H1 (cell line): ENCODE measurements around the gene TRUB1. TPM values are rescaled to one million over a fixed set of nuclear protein-coding genes. Genes with fewer than 3 reads are reported as not detected.

Experiments
- CTCF ChIA-PET: fragments of 300-600 bp; sonication (Branson Sonifier 250); formaldehyde crosslinking; loops from one replicate; lab custom pipeline; 2021; ENCODE audit not compliant: partially characterized antibody; lab: Charles Lee
- POLR2A ChIA-PET: fragments of 300-600 bp; sonication (Branson Sonifier 250); formaldehyde crosslinking; loops from one replicate; lab custom pipeline; 2021; ENCODE audit warnings: inconsistent platforms; ENCODE audit not compliant: partially characterized antibody; lab: Charles Lee
- DNase-seq, 2 experiments: peaks; one replicate each; pipeline versions ENCODE4 v3.0.0 to v3.0.0-alpha.2; 2010 to 2022; ENCODE audit warnings: low spot score in 2 of 2, low read depth in 1 of 2, mixed read lengths in 1 of 2
- FAIRE-seq: peaks from 2 replicates; lab custom pipeline; 2011; peaks lifted over from hg19 to GRCh38; lab: Jason Lieb, UNC
- H2AFZ ChIP-seq: 2 replicates; pipeline ENCODE4 v1.8.1; 2012; ENCODE audit warnings: low read length, inconsistent platforms
- H2AK5ac ChIP-seq: 2 replicates; pipeline ENCODE4 v1.6.1; 2013; ENCODE audit warnings: low read depth, low read length
- H2BK120ac ChIP-seq: replicated peaks from 2 replicates; pipeline ENCODE3; 2013; ENCODE audit warnings: low read depth, low read length, inconsistent platforms
- H2BK12ac ChIP-seq: 2 replicates; pipeline ENCODE4 v1.6.1; 2013; ENCODE audit warnings: low read depth, low read length
- H2BK15ac ChIP-seq: 2 replicates; pipeline ENCODE4 v1.6.1; 2013; ENCODE audit warnings: low read length
- H2BK20ac ChIP-seq: 2 replicates; pipeline ENCODE4 v1.6.1; 2013; ENCODE audit warnings: low read length
- H2BK5ac ChIP-seq: 2 replicates; pipeline ENCODE4 v1.6.1; 2013; ENCODE audit warnings: low read depth, low read length
- H3K14ac ChIP-seq: 2 replicates; pipeline ENCODE4 v1.6.1; 2013; ENCODE audit warnings: inconsistent platforms; ENCODE audit not compliant: insufficient read length
- H3K18ac ChIP-seq: 2 replicates; pipeline ENCODE4 v1.6.1; 2013; ENCODE audit warnings: low read length; ENCODE audit errors: extremely low read depth
- H3K23ac ChIP-seq: 2 replicates; pipeline ENCODE4 v1.6.1; 2013; ENCODE audit warnings: inconsistent platforms; ENCODE audit not compliant: insufficient read length
- H3K23me2 ChIP-seq: 2 replicates; pipeline ENCODE4 v1.6.1; 2013; ENCODE audit warnings: low read depth, low read length
- H3K27ac ChIP-seq: 2 replicates; pipeline ENCODE4 v1.6.1; 2011; ENCODE audit warnings: low read depth, low read length, inconsistent platforms
- H3K27me3 ChIP-seq, 4 experiments: replicated peaks in 1 of 4; 1 replicate in 1 of 4; 2 replicates in 3 of 4; pipeline versions ENCODE4 v1.6.1 to v1.8.1; 2011 to 2013; ENCODE audit warnings: low read length in 3 of 4, mild to moderate bottlenecking in 3 of 4, inconsistent platforms in 2 of 4, mixed read lengths in 2 of 4, moderate library complexity in 1 of 4; ENCODE audit not compliant: control insufficient read depth in 3 of 4, insufficient read depth in 3 of 4; ENCODE audit errors: extremely low read depth in 1 of 4
- H3K36me3 ChIP-seq, 4 experiments: 2 replicates each; pipeline versions ENCODE4 v1.6.1 to v1.8.1; 2011 to 2013; ENCODE audit warnings: mild to moderate bottlenecking in 4 of 4, low read length in 3 of 4, moderate library complexity in 2 of 4, control low read depth in 1 of 4, inconsistent platforms in 1 of 4; ENCODE audit not compliant: insufficient read depth in 4 of 4, control insufficient read depth in 2 of 4
- H3K4ac ChIP-seq: replicated peaks from 2 replicates; pipeline ENCODE3; 2013; ENCODE audit warnings: low read length, low read depth, mixed read lengths, inconsistent platforms; ENCODE audit not compliant: insufficient read length
- H3K4me1 ChIP-seq, 4 experiments: replicated peaks in 1 of 4; 1 replicate in 1 of 4; 2 replicates in 3 of 4; pipeline versions ENCODE4 v1.6.1 to v1.8.1; 2011 to 2013; ENCODE audit warnings: low read length in 3 of 4, inconsistent platforms in 2 of 4, mixed read lengths in 1 of 4; ENCODE audit not compliant: insufficient read depth in 4 of 4, control insufficient read depth in 3 of 4
- H3K4me2 ChIP-seq, 2 experiments: 2 replicates each; pipeline versions ENCODE4 v1.6.1 to v1.8.1; 2011 to 2013; ENCODE audit warnings: low read depth in 2 of 2, low read length in 2 of 2, control low read depth in 1 of 2, inconsistent platforms in 1 of 2, mild to moderate bottlenecking in 1 of 2; ENCODE audit not compliant: insufficient read depth in 1 of 2
- H3K4me3 ChIP-seq, 4 experiments: fragments of 200-600, 300-600 bp in 1 of 4; sonication (generic), shearing (Covaris generic), sonication (Bioruptor Twin) in 1 of 4; 2 replicates each; pipeline versions ENCODE4 v1.5.1 to v1.8.1; 2011 to 2016; ENCODE audit warnings: low read length in 4 of 4, low read depth in 3 of 4, control low read depth in 2 of 4, inconsistent platforms in 2 of 4, mild to moderate bottlenecking in 2 of 4, mixed read lengths in 1 of 4, moderate library complexity in 1 of 4; ENCODE audit not compliant: insufficient read depth in 2 of 4; ENCODE audit errors: extremely low read depth in 1 of 4
- H3K56ac ChIP-seq: replicated peaks from 2 replicates; pipeline ENCODE3; 2013; ENCODE audit warnings: low read depth, mild to moderate bottlenecking, mixed read lengths, low read length, inconsistent platforms; ENCODE audit not compliant: insufficient read length
- H3K79me1 ChIP-seq: 2 replicates; pipeline ENCODE4 v1.6.1; 2013; ENCODE audit warnings: low read depth, low read length, control low read depth
- H3K79me2 ChIP-seq, 2 experiments: 2 replicates each; pipeline versions ENCODE4 v1.6.1 to v1.8.1; 2012 to 2013; ENCODE audit warnings: low read length in 2 of 2, mild to moderate bottlenecking in 2 of 2, inconsistent platforms in 1 of 2; ENCODE audit not compliant: insufficient read depth in 2 of 2, control insufficient read depth in 1 of 2
- H3K9ac ChIP-seq, 4 experiments: replicated peaks in 1 of 4; 1 replicate in 1 of 4; 2 replicates in 3 of 4; pipeline versions ENCODE4 v1.6.1 to v1.8.1; 2011 to 2013; ENCODE audit warnings: low read depth in 3 of 4, low read length in 3 of 4, control low read depth in 2 of 4, mild to moderate bottlenecking in 2 of 4, moderate library complexity in 2 of 4, inconsistent platforms in 1 of 4; ENCODE audit errors: extremely low read depth in 1 of 4
- H3K9me3 ChIP-seq, 2 experiments: 2 replicates each; pipeline versions ENCODE4 v1.6.1 to v1.8.1; 2012 to 2013; ENCODE audit warnings: mild to moderate bottlenecking in 2 of 2, moderate library complexity in 2 of 2, control low read depth in 1 of 2, inconsistent platforms in 1 of 2, low read depth in 1 of 2, low read length in 1 of 2, mixed read lengths in 1 of 2; ENCODE audit not compliant: insufficient read depth in 2 of 2
- H4K20me1 ChIP-seq, 2 experiments: replicated peaks in 1 of 2; 2 replicates each; pipeline versions ENCODE3 to v1.8.1; 2011 to 2013; ENCODE audit warnings: inconsistent platforms in 2 of 2, low read length in 2 of 2, mild to moderate bottlenecking in 1 of 2; ENCODE audit not compliant: insufficient read depth in 2 of 2, control insufficient read depth in 1 of 2
- H4K5ac ChIP-seq: 2 replicates; pipeline ENCODE4 v1.6.1; 2013; ENCODE audit warnings: low read length, low read depth, mixed read lengths, inconsistent platforms; ENCODE audit not compliant: insufficient read length
- H4K8ac ChIP-seq: 2 replicates; pipeline ENCODE4 v1.8.0; 2013; ENCODE audit warnings: mild to moderate bottlenecking, moderate library complexity, low read length, inconsistent platforms; ENCODE audit not compliant: insufficient read depth; ENCODE audit errors: extremely low read depth
- H4K91ac ChIP-seq: replicated peaks from 2 replicates; pipeline ENCODE3; 2013; ENCODE audit warnings: low read length, mixed read lengths, inconsistent platforms; ENCODE audit not compliant: insufficient read length
- ASH2L ChIP-seq: fragments of 200-600, 300-600 bp; sonication (generic); IDR thresholded peaks from one replicate; pipeline ENCODE4 v1.7.1; 2017; ENCODE audit warnings: low read length
- BACH1 ChIP-seq: IDR thresholded peaks from 2 replicates; pipeline ENCODE4 v1.6.1; 2012; ENCODE audit warnings: low read length, improper control_type of control experiment
- CBX8 ChIP-seq: fragments of 300-800, 300-1000 bp; sonication (generic); IDR thresholded peaks from 2 replicates; pipeline ENCODE4 v1.7.1; 2016; ENCODE audit warnings: low read depth, low read length, borderline replicate concordance
- CHD1 ChIP-seq: IDR thresholded peaks from 2 replicates; pipeline ENCODE4 v1.6.1; 2012; ENCODE audit warnings: low read depth, low read length, improper control_type of control experiment
- EP300 ChIP-seq, 2 experiments: IDR thresholded peaks; 1 replicate in 1 of 2; 2 replicates in 1 of 2; pipeline ENCODE4 v1.6.1; 2011 to 2012; ENCODE audit warnings: low read depth in 2 of 2, low read length in 2 of 2, mild to moderate bottlenecking in 2 of 2, borderline replicate concordance in 1 of 2, inconsistent platforms in 1 of 2, moderate library complexity in 1 of 2
- EZH2 ChIP-seq: fragments of 200-600 bp; sonication (generic); IDR thresholded peaks from 2 replicates; pipeline ENCODE4 v1.7.1; 2012; ENCODE audit warnings: low read depth, mild to moderate bottlenecking, moderate library complexity, low read length, inconsistent platforms; ENCODE audit not compliant: severe bottlenecking
- POU5F1 ChIP-seq: IDR thresholded peaks from 2 replicates; pipeline ENCODE4 v1.6.1; 2011; ENCODE audit warnings: low read depth, mild to moderate bottlenecking, low read length, moderate library complexity
- SRF ChIP-seq: IDR thresholded peaks from 2 replicates; pipeline ENCODE4 v1.6.1; 2011; ENCODE audit warnings: mild to moderate bottlenecking, low read depth, low read length, moderate library complexity
- TAF7 ChIP-seq: optimal IDR thresholded peaks from 2 replicates; pipeline ENCODE3; 2011; ENCODE audit warnings: low read depth, mild to moderate bottlenecking, inconsistent platforms, low read length, moderate library complexity, borderline replicate concordance
- TEAD4 ChIP-seq: IDR thresholded peaks from 2 replicates; pipeline ENCODE4 v1.6.1; 2012; ENCODE audit warnings: low read depth, low read length, inconsistent platforms, mixed read lengths
- WGBS, 2 experiments: shearing (Covaris generic) in 1 of 2; methylation state at CpG; one replicate each; pipeline versions ENCODE4 v1.1.6 to v1.1.7; 2013 to 2015; ENCODE audit warnings: low lambda C conversion rate in 2 of 2, mixed read lengths in 2 of 2, inconsistent platforms in 1 of 2, low coverage in 1 of 2, missing lambda C conversion rate in 1 of 2; ENCODE audit not compliant: insufficient replicate concordance in 2 of 2, insufficient coverage in 1 of 2, insufficient read length in 1 of 2; ENCODE audit errors: extremely low coverage in 1 of 2, missing lambda C conversion rate in 1 of 2; 5-methylcytosine and 5-hydroxymethylcytosine counted together
- polyA plus RNA-seq, 7 experiments: library from polyadenylated mRNA; depleted of rRNA in 3 of 7; stranded (reverse) in 5 of 7; unstranded in 2 of 7; fragments of >200 nt in 5 of 7; fragments of 200-250 nt in 2 of 7; gene quantifications; 1 replicate in 5 of 7; 2 replicates in 1 of 7; 4 replicates in 1 of 7; pipeline versions ENCODE4 v1.2.1 to v1.2.3, GENCODE V29; 2011 to 2013; ENCODE audit warnings: missing spikeins in 2 of 7, mixed read lengths in 2 of 7
- total RNA-seq: library from RNA; stranded (reverse); fragmentation: NEBNext Ultra II Directional; extraction: Animal tissue kit (Norgen Biotek cat#: 25700); gene quantifications from 2 replicates; pipeline ENCODE4 v1.2.1, GENCODE V29; 2021

TRUB1 gene
- total and polyA plus RNA-seq, 2 of the 8 experiments (the other 6 are each of a cell fraction or from before 2014, with no cell fraction given), result 6.3 to 22.2 TPM

DNA sequence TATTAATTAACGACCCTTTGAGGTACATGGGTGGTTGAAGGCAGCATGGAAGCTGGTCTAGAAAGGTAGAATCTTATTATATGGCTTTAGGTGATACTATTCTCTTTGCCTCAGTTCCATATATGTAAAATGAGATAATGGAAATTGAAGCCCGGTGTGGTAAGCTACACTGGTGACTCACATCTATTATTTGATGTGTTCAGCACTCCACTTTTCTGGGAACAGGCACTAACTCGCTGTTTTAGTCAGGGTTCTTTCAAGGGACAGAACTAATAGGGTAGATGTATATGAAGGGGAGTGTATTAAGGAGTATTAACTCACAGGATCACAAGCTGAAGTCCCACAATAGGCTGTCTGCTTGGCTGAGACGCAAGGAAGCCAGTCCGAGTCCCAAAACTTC, 4.4 kb upstream of the TRUB1 start:
- Histone ChIP-seq H4K91ac (no peak overlapping the region), H3K23ac (no peak overlapping the region), H3K4me2 (no peak overlapping the region), H3K14ac (no peak overlapping the region), H2BK5ac (no peak overlapping the region), H2BK20ac (no peak overlapping the region), H3K9ac (no peak overlapping the region), H3K56ac (no peak overlapping the region), H3K27me3 (no peaks in the 10 kb centered on the region), H4K20me1 (no peaks in the 10 kb centered on the region), H3K36me3 (no peaks in the 10 kb centered on the region), H3K18ac (no peak overlapping the region), H2BK15ac (no peak overlapping the region), H3K23me2 (no peaks in the 10 kb centered on the region), H4K5ac (no peak overlapping the region), H2AFZ (no peak overlapping the region), H3K4me3 (no peak overlapping the region), H3K27ac (no peak overlapping the region), H3K79me1 (no peaks in the 10 kb centered on the region), H2AK5ac (no peak overlapping the region), H2BK12ac (no peak overlapping the region), H4K8ac (no peak overlapping the region), H2BK120ac (no peak overlapping the region), H3K9me3 (peaks cover 5 to 7% of the 10 kb centered on the region in 2 experiments; a peak in 3 of 4 replicates), H3K4ac (no peak overlapping the region), H3K4me1 (no peaks in the 10 kb centered on the region), H3K79me2 (peaks cover 3 to 6% of the 10 kb centered on the region in 2 experiments; a peak in 2 of 4 replicates)
- TF ChIP-seq TAF7 (no peak), TEAD4 (no peak), CBX8 (no peak), CHD1 (no peak), SRF (no peak), EP300 (IDR thresholded peaks at IDR 0.05; ENCODE audit: borderline replicate concordance in 1 of 2, low read depth in 2 of 2, low read length in 2 of 2) (no peak), POU5F1 (no peak), BACH1 (no peak), EZH2 (no peak), ASH2L (no peak)
- POLR2A ChIA-PET, result no interaction called here
- WGBS, 2 experiments, result 96% methylated on average over 5 of the region's 5 CpGs; no CpG with 5 or more reads in 1 of the 2 experiments
- DNase-seq, result no peak
- FAIRE-seq, result no peak
- CTCF ChIA-PET, result interaction anchor here (0.8 to 1.7 kb wide), 4 partner anchors 19 to 58 kb away, joined by 3 to 4 read pairs (median 3); no protein-coding TSS in a partner anchor
